Skeletal muscle tissue (tissue), 4 donors: ENCODE measurements around the gene ERC2. TPM values are rescaled to one million over a fixed set of nuclear protein-coding genes. Genes with fewer than 3 reads are reported as not detected.

Experiments
- H3K27ac ChIP-seq: one replicate; pipeline ENCODE4 v1.7.0; 2013; ENCODE audit warnings: mild to moderate bottlenecking, low read depth, low read length, inconsistent platforms
- H3K27me3 ChIP-seq, 3 donors: one replicate each; pipeline ENCODE4 v1.7.0; 2013; ENCODE audit warnings: low read length in 3 of 3; ENCODE audit not compliant: control insufficient read depth in 3 of 3, insufficient read depth in 3 of 3
- H3K36me3 ChIP-seq, 3 donors: one replicate each; pipeline ENCODE4 v1.7.0; 2013; ENCODE audit warnings: low read length in 3 of 3; ENCODE audit not compliant: control insufficient read depth in 3 of 3, insufficient read depth in 3 of 3
- H3K4me1 ChIP-seq, 3 donors: one replicate each; pipeline ENCODE4 v1.7.0; 2013; ENCODE audit warnings: low read length in 3 of 3, mild to moderate bottlenecking in 3 of 3; ENCODE audit not compliant: control insufficient read depth in 3 of 3, insufficient read depth in 3 of 3
- H3K4me3 ChIP-seq, 3 donors: one replicate each; pipeline ENCODE4 v1.7.0; 2013; ENCODE audit warnings: low read length in 3 of 3
- H3K9ac ChIP-seq, 3 donors: one replicate each; pipeline ENCODE4 v1.7.0; 2013; ENCODE audit warnings: low read length in 3 of 3, mild to moderate bottlenecking in 3 of 3, moderate library complexity in 2 of 3, low read depth in 1 of 3
- H3K9me3 ChIP-seq, 3 donors: one replicate each; pipeline ENCODE4 v1.7.0; 2013; ENCODE audit warnings: low read length in 3 of 3; ENCODE audit not compliant: control insufficient read depth in 3 of 3
- total RNA-seq: library from RNA; depleted of rRNA; stranded (reverse); fragments of >200 nt; gene quantifications from one replicate; pipeline ENCODE4 v1.2.3, GENCODE V29; 2014
- donor health status: Osteomylitis.

Gene ERC2
- total RNA-seq, 1 donor from 2014 or later = 1.0 TPM

GRCh38 chr3:56126632-56127031 is 341.6 kb downstream of the ERC2 start:
- H3K9ac ChIP-seq = no peak overlapping the region
- no peaks in the 10 kb centered on the region for H3K27me3 ChIP-seq

GRCh38 chr3:56125358-56126005 is 342.8 kb downstream of the ERC2 start:
- Histone ChIP-seq H3K9me3 (no peaks in the 10 kb centered on the region), H3K4me1 (no peaks in the 10 kb centered on the region), H3K9ac (no peak overlapping the region), H3K36me3 (no peaks in the 10 kb centered on the region), H3K4me3 (no peak overlapping the region), H3K27me3 (no peaks in the 10 kb centered on the region), H3K27ac (no peak overlapping the region)

More at GRCh38 chr3:56126632-56127031, 341.6 kb downstream of the ERC2 start:
- Histone ChIP-seq H3K27ac (no peak overlapping the region), H3K36me3 (no peaks in the 10 kb centered on the region), H3K4me3 (no peak overlapping the region), H3K9me3 (no peaks in the 10 kb centered on the region), H3K4me1 (no peaks in the 10 kb centered on the region)

GRCh38 chr3:56124546-56124945 is 343.7 kb downstream of the ERC2 start:
- Histone ChIP-seq H3K4me1 (no peaks in the 10 kb centered on the region), H3K4me3 (no peak overlapping the region), H3K9ac (no peak overlapping the region), H3K27me3 (no peaks in the 10 kb centered on the region), H3K36me3 (no peaks in the 10 kb centered on the region), H3K9me3 (no peaks in the 10 kb centered on the region), H3K27ac (no peak overlapping the region)

- H3K36me3 ChIP-seq = no peaks in the 10 kb centered on the region
- no peaks in the 10 kb centered on the region for H3K4me1 ChIP-seq
- H3K9me3 ChIP-seq = no peaks in the 10 kb centered on the region
- no peak overlapping the region for H3K27ac ChIP-seq
- no peak overlapping the region for H3K4me3 ChIP-seq
- H3K27me3 ChIP-seq = no peaks in the 10 kb centered on the region
- no peak overlapping the region for H3K9ac ChIP-seq
Measured at GRCh38 chr3:56123487-56123886, 344.8 kb downstream of the ERC2 start.

- no peak overlapping the region for H3K9ac ChIP-seq
- H3K4me1 ChIP-seq = no peaks in the 10 kb centered on the region
- no peak overlapping the region for H3K4me3 ChIP-seq
- H3K27ac ChIP-seq = no peak overlapping the region
- no peaks in the 10 kb centered on the region for H3K36me3 ChIP-seq
- H3K9me3 ChIP-seq = no peaks in the 10 kb centered on the region
- no peaks in the 10 kb centered on the region for H3K27me3 ChIP-seq
Measured at GRCh38 chr3:56122911-56123310, 345.4 kb downstream of the ERC2 start.

- Histone ChIP-seq H3K27me3 (no peaks in the 10 kb centered on the region), H3K9ac (no peak overlapping the region), H3K9me3 (no peaks in the 10 kb centered on the region), H3K4me3 (no peak overlapping the region), H3K36me3 (no peaks in the 10 kb centered on the region), H3K27ac (no peak overlapping the region), H3K4me1 (no peaks in the 10 kb centered on the region)
Measured at GRCh38 chr3:56121716-56122115, 346.6 kb downstream of the ERC2 start.

GRCh38 chr3:56119575-56120349 is 348.5 kb downstream of the ERC2 start:
- no peaks in the 10 kb centered on the region for H3K36me3 ChIP-seq
- H3K27ac ChIP-seq = no peak overlapping the region
- no peak overlapping the region for H3K9ac ChIP-seq
- no peaks in the 10 kb centered on the region for H3K27me3 ChIP-seq
- H3K9me3 ChIP-seq = no peaks in the 10 kb centered on the region
- no peak overlapping the region for H3K4me3 ChIP-seq
- H3K4me1 ChIP-seq = no peaks in the 10 kb centered on the region

GRCh38 chr3:56118968-56119367 is 349.3 kb downstream of the ERC2 start:
- Histone ChIP-seq H3K9ac (no peak overlapping the region), H3K27ac (no peak overlapping the region)

GRCh38 chr3:56115698-56116097 is 352.6 kb downstream of the ERC2 start:
- H3K9me3 ChIP-seq = no peaks in the 10 kb centered on the region
- H3K4me1 ChIP-seq = no peaks in the 10 kb centered on the region
- no peaks in the 10 kb centered on the region for H3K36me3 ChIP-seq
- H3K4me3 ChIP-seq = no peak overlapping the region
- H3K27ac ChIP-seq = no peak overlapping the region
- no peaks in the 10 kb centered on the region for H3K27me3 ChIP-seq
- H3K9ac ChIP-seq = no peak overlapping the region

More at GRCh38 chr3:56118968-56119367, 349.3 kb downstream of the ERC2 start:
- Histone ChIP-seq H3K9me3 (no peaks in the 10 kb centered on the region), H3K27me3 (no peaks in the 10 kb centered on the region), H3K36me3 (no peaks in the 10 kb centered on the region), H3K4me3 (no peak overlapping the region), H3K4me1 (no peaks in the 10 kb centered on the region)

- Histone ChIP-seq H3K4me1 (no peaks in the 10 kb centered on the region), H3K9ac (no peak overlapping the region), H3K36me3 (no peaks in the 10 kb centered on the region), H3K27me3 (no peaks in the 10 kb centered on the region), H3K9me3 (no peaks in the 10 kb centered on the region), H3K4me3 (no peak overlapping the region), H3K27ac (no peak overlapping the region)
Measured at GRCh38 chr3:56115199-56115598, 353.1 kb downstream of the ERC2 start.
